NCI-H460 (cell line): ENCODE results near the gene STXBP1. TPM values are rescaled to one million over a fixed set of nuclear protein-coding genes. Genes with fewer than 3 reads are reported as not detected.

Source experiments
- DNase-seq: peaks from one replicate; pipeline ENCODE4 v3.0.0-alpha.2; 2016; ENCODE audit warnings: low read depth; ENCODE audit errors: extremely low read depth
- total RNA-seq: library from RNA; depleted of rRNA; stranded (reverse); fragments of >200 nt; shearing (Covaris generic); gene quantifications from 2 replicates; pipeline ENCODE4 v1.2.3, GENCODE V29; 2014

The STXBP1 gene
- total RNA-seq, 1 experiment from 2014 or later: 8.4 TPM

DNA sequence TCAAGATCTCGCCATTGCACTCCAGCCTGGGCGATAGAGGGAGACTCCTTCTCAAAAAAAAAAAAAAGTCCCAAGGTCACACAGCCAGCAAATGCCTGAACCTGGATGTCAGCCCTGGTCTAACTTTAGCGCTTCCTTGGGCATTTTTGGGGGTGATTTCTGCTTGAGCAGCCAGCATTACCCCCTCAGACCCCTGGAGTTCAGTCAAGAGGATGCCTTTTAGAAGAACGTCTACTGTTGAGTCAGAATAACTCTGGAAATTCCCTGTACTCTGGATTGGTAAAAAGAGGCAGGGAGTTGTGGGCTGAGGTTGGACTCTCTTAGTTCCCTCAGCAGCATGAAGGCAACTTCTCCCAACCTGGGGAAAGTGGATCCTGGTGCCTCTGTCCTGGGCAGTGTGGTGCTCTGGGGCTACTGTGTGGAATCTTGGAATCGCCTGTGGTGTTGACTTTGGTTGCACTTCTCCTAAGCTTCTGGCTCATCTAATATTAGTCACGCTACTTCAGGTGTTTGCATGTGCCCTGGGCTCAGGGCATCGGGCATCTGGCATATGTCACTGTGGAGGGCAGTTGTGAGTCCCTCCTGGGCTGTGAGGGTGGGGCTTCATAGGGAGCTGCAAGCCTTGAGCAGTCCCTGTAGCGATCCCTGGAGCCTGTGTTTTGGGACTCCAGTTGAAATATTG lies 32.2 kb downstream of the STXBP1 start:
- DNase-seq: no peak

DNA sequence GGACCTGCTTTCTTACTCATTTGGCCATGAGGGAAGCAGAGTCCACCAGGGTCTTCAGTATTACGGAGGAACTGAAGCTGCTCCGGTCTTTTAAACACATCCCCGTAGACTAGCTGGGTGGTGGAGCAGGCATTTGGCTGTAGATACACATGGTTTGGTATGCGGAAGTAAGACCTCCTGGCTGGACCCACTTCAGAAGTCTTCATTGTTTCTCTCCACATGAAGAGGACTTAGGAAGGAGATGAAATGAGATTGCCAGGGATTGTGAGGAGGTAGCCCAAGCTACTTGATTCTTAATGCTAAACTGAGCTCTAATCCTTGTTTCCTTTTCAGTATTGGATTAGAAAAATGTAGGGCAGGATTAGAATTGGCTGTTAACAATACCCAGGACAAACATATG lies 32.9 kb downstream of the STXBP1 start:
- DNase-seq: no peak

DNA sequence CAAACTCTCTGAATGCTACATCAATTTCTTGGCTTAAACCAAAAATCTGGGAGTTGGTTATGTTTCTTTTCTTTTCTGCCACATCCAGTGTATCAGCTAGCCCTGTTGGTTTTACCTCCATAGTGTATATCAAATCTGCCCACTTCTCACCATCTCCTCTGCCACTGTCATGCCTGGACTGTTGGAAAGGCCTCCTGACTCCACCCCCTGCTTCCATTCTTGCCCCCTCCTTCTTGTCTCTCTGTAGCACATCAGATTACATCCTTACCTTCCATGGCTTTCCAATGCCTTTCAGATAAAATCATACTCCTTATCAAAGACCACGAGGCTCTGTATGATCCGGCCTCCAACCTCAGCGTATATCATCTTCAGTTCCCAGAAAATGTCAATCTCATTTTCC lies 35.4 kb downstream of the STXBP1 start:
- DNase-seq: no peak

DNA sequence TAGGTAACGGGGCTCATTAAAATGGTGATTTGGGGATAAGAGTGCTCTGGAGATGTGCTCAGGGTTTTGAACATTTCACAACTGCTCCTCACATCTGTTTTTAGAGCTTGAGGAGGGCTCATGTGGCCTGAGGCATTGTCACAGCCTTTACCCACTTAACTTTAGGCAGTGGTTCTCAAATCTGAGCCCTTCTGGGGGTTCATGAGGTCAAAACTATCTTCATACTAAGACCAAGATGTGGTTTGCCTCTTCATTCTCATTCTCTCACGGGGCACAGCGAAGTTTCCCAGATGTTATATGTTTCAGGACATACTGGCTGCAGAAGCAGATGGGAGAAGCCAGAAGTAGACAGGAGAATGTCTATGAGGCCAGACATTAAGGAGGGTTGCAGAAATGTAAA lies 38.4 kb downstream of the STXBP1 start:
- no peak for DNase-seq

DNA sequence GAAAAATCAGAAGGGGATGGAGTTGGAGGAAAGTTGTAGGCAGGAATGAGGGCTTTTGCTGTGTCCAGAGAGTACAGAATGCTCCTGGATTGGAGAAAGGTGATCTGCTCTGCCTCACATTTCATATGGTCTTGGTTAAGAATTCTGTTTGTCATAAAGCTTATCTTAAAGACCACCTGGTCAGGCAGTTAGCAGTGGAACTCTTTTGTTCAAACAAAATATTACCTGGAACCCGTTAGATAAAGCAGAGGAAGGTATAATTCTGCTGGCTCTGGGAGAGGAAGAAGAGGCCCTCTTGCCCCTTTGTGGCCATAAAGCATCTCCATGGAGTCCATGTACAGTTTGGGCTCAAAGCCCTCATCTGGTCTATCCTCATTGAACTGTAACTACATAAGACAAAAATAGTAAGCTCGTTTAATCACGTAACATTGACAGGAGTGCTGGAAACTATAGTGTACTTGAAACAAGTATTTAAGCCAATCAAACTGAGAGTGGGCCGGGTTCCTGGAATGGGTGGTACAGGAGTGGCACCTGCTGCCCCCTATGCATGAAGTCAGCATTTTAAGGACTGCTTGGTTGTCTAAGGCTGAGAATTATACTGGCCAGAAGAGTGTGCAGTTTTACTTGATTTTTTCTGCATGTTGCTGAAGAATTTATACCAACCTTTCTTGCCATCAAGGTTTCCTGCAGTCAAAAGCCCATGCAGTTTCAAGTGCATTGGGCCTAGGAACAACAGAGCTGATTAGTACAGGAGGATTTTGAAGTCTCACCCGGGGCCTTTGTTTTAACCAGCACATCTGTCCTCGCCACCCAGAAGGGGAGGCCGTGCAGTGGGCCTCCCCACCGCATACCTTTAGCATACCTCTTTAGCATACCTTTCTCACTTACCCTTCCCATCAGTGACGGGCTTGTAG lies 39.9 kb downstream of the STXBP1 start:
- DNase-seq: no peak

DNA sequence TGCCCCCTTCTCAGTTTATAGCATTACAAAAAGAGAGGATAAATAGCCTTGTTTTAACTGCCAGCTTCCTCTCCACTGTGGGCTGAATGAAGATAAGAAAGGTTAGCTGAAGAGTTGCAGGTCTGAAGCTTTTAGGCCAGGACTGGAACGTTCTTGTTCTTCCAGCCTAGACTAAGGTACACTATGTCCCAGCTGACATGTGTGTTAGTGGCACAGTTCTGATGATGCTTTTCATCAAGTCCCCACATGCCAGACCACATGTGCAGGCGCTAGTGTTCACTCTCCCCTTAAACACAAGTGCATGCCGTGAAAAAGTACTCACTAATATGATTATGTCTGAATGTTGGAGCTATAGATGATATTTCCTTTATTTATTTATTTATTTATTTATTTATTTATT lies 40.7 kb downstream of the STXBP1 start:
- no peak for DNase-seq

DNA sequence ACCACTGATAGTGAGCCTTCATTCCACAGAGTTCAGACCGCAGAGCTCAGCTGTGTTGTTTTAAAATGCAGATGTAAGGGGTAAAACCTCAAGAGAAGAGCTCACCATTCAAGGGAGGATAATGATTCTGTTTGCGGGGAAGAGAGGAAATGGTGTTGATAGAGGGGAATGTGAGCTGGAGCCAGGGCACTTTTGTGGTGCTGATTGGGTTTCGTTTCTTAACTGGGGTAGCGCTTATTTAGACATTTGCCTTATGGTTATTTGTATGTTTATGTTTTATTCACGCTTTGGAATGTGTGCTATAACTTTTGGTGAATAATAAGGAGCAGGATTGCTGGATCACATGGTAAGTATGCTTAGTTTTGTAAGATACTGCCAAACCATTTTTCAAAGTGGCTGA lies 42.5 kb downstream of the STXBP1 start:
- DNase-seq: no peak

DNA sequence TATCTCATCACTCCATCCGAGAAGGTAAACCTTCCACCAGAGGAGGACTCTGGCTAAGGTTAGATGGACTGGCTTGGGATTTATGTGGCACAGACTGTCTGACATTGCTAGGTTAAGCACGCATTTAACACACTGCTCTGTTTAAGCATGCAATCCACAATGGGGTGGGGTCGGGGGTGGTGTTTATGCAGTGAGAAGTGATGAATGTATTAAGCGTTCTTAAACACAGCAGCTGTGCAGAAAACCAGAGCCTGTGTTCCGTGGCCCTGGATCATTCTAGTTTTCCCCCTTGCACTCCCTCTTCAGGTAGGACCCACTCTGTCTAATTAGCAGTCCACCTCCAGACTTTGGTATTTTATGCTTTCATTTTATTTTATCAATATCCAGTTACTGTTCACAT lies 46.4 kb downstream of the STXBP1 start:
- DNase-seq: no peak

DNA sequence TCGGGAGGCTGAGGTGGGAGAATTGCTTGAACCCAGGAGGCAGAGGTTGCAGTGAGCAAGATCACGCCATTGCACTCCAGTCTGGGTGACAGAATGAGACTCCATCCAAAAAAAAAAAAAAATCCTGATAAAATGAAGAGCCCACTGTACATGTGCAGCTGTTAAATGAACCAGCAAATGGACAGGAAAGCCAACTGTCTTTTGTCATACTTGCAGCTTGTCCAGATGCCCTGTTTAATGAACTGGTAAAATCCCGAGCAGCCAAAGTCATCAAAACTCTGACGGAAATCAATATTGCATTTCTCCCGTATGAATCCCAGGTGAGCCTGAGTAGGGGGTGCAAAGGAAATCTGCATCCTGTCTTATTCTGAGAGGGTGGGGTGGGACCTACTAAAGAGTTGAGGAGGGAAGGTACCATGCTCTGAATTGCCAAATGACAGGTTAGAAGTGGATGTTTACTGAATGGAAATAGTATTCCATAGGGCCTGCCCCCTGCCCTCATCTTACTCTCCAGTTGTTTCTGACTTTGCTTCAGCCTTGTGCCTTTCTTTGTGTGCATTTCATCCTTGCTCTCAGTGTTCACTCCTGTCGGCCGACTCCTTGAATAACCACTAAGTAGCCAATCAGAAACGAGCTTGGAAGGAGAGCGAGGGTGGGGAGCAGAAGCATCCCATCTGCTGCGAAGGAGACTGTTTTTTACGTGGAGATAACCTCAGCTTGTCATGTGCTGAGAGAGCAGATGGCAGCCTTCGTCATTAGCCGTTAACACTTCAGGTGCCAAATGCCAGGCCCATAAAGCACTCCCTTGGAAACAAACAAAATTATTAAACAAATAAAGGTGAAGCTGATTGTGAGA lies 49.0 kb downstream of the STXBP1 start:
- no peak for DNase-seq

DNA sequence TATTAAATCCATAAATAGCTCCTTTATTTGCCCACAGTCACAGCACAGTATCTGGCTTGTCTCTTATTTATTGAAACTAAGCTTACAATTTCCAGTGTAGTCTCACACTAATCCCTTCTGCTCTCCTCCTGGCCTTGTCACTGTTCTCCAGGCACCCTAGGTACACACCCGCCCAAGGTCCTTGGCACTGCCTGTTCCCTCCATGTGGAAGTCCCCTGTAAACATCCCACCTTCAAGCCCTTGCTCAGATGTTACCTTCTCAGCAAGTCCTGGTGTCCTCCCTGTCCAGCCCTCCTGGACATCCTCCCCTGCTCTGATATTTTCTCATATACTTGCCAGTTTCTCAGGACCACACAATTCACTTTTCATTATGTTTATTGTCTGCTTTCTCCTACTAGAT lies 50.5 kb downstream of the STXBP1 start:
- no peak for DNase-seq

DNA sequence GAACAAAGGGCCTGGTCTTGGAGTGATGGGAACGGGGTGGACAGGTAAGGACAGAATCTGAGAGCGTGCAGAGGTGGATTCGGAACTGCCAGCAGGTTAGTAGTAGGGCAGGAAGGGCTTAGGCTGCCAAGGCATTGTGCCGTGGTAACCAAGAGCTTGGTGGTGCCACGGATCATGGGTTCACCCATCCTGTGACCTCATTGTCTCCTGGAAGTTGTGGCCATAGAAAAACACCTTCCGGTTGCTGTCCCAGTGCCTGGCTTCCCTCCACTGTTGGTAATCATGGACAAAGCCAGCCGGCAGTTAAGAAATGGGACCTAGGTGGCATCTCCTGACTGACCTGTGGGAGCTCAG lies 52.2 kb downstream of the STXBP1 start:
- no peak for DNase-seq

DNA sequence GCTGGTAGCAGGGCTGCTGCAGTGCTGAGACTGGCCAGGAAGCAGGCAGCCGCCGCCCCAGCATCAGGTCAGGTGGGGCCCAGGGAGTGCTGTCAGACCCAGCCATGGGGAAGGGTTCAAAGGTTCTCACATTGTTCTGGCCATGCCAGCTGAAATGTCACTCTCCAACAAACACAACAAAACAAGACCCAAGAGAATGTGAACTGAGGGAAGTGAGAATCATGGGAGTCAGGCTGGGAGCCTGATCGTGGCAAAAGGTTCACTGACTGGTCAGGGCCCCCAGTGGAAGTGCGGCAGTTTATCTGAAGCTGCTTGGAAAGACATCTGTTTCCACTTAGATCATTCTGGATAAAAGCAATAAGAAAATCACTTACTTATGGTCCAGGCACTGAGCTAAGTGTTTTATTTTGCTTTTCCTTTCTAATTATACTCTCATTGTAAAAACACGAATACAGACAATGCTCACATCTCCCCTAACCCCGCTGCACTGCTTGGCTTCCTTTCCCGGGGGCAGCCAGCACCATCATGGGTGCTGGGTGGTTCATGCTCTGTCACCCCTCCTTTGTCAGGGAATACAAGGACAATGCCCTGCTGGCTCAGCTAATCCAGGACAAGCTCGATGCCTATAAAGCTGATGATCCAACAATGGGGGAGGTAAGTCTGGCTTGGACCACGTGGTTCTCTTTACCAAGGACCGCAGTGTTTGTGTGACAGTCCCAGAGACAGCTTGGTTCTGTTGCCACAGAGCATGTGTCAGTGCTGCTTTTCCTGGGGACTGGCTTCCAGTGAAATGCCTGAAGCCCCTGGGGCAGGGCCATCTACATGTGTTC lies 52.8 kb downstream of the STXBP1 start:
- no peak for DNase-seq

DNA sequence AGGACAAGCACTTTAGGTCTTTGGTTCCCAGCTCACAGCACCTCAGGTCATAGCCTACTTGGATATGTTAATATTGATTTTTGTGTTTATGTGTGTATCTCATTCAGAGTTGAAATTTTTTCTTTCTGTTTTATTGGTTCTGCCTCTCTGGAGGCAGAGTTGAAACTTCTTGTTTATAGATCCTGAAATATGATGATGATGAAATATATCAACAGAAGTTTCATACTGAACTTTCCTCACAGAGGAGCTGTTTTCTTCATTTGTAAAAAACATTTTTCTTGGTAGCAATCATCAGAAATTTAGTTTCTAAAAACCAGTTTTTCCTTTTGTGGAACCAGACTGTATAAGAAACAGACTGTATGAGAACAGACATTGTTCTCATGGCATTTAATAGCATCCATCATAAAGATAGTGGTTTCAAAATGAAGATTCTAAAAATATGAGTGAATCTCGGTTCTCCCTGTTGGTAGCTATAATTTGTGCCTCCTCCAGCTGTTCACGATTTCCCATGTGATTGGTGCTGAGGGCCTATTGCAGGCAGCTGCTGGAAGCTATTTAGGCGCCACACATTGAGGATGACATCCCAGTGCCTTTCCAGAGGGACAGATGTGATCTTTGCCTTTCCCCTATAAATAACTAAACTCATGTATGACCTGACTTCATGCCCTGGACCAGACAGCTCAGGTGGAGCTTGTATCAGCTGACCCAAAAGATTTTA lies 55.2 kb downstream of the STXBP1 start:
- no peak for DNase-seq

DNA sequence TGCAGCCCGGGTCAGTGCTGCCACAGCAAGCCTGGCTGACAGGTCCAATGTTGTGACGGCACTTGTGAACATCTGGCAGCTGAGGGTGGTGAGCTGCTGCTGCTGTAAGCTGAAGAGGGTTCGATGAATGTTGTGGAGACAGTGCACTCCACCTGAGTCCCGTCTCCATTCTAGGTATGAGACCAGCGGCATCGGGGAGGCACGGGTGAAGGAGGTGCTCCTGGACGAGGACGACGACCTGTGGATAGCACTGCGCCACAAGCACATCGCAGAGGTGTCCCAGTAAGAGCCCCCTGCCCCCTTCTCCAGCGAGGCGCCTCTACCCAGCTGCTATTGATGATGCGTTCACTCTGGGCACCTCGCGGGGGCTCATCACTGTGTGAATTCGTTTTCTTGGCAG lies 55.8 kb downstream of the STXBP1 start:
- DNase-seq: no peak

DNA sequence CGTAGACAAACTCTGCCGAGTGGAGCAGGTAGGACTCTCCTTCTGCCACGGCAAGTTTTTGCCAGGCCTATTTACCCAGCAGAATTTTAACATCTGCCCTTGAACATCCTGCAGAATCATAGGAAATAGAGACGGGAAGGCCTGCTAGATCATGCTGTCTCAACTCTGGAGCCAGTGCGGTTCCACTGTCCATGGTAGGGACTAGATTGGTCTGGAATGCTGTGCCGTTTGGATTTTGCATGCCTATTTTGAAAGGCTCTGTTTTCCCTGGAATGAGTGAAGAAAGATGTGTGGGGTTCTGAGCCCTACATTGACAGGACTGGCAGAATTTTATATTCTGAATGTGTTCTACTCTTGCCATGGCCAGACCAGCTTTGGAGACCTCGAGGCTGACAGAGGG lies 61.2 kb downstream of the STXBP1 start:
- DNase-seq: no peak

DNA sequence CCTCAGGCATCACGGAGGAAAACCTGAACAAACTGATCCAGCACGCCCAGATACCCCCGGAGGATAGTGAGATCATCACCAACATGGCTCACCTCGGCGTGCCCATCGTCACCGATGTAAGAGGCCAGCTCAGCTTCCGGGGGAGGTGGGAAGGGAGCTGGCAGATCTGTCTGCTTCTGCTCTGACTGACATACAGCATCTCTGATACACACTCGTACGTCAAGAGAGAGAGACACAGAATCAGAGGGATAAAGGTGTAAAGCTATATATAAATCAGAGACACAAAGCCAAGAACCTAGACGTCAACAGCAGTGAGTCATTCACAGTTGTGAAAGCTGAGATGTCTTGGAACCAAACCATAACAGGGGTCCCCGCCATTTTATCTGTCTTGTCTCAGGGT lies 64.6 kb downstream of the STXBP1 start:
- DNase-seq: no peak

DNA sequence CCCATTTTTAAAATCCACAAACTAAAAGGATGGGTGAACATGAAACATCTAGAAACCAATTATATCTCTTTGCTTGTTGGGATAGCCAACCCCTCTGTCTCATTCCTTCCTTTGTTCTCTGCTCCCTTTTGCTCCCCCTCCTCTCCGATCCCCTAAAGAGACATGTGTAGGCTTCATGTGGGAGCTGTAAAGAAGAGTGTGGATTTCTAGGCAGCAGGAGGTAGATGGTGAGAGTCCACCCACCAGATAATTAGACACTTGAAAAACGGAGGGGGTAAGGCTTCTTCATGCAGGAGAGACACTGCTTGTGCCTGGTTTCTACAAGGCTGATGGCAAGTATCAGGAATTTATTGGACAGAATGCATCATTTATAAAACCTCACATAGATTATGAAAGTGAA lies 67.4 kb downstream of the STXBP1 start:
- DNase-seq: no peak

DNA sequence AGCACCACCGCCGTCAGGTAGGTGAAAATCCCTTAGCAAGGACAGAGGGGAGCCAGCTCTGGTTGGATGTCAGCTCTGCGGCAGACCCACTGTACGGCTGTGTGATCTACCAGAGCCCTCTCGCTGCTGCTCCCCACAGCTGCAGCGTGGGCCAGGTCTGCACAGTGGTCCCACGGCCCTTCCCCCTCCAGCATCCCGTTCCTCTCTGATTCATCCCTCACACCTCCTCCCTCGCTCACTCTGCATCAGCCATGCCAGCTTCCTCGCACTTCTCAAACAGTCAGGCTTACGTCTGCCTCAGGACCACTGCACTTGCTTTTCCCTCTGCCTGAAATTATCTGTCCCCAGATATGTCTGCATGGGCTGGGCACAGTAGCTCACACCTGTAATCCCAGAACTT lies 68.1 kb downstream of the STXBP1 start:
- DNase-seq: no peak

DNA sequence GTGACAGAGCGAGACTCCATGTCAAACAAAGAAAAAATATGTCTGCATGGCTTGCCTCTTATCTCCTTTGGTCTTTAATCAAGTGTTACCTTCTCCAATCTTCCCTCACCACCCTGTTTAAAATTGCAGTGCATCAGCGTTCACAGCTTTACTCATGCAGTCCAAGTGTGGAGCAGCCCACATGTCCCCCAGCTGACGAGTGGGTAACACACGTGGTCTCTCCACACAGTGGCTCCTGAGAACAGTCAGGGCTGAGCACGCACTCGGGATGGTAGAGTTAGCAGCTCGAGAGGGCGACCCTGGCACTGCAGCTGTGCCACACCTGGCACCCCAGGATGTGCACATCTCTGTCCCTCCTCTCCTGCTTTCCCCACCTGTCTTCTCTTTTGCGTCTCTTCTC lies 68.8 kb downstream of the STXBP1 start:
- no peak for DNase-seq
